GM13977 (cell line): ENCODE data around the gene PDLIM5.

ENCODE experiments used
- DNase-seq: peaks from one replicate; pipeline ENCODE4 v3.0.0; 2012; ENCODE audit warnings: low spot score
- in situ Hi-C: fragments of 300-500 bp; cut with MboI; formaldehyde crosslinking; loops from one replicate; pipeline ENCODE4 v1.12.0; 2022; ENCODE audit warnings: low sequenced_read_pairs, low pct_unique_long_range_greater_than_20kb, mixed read lengths, inconsistent platforms; ENCODE audit not compliant: unreplicated experiment
- TF ChIP-seq, protein P1 (sequence below): IDR thresholded peaks from 2 replicates; pipeline ENCODE4 v1.5.1; 2012; ENCODE audit warnings: mild to moderate bottlenecking, control low read depth; ENCODE audit not compliant: insufficient read depth; ENCODE audit errors: extremely low read depth, missing control alignments

PDLIM5 gene

DNA sequence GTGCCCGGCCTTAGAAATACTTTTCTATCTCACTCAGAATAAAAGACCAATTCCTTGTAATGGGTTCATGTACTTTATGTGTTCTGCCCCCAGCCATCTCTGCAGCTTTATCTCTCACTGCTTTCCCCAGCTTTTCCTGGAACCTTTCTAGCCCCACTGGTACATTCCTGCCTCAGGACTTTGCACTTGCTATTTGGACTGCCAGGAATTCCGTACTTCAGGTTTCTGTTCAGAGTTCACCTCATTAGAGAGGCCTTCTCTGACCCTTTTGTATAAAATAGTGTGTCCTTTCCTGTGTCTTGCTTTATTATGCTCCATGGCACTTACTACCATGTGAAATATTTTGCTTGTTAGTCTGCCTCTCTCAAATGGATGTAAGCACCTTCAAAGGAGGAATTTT is 112.5 kb downstream of the PDLIM5 start:
- in situ Hi-C loops = no loop called here
- DNase-seq = no peak
- TF ChIP-seq, protein P1, sequence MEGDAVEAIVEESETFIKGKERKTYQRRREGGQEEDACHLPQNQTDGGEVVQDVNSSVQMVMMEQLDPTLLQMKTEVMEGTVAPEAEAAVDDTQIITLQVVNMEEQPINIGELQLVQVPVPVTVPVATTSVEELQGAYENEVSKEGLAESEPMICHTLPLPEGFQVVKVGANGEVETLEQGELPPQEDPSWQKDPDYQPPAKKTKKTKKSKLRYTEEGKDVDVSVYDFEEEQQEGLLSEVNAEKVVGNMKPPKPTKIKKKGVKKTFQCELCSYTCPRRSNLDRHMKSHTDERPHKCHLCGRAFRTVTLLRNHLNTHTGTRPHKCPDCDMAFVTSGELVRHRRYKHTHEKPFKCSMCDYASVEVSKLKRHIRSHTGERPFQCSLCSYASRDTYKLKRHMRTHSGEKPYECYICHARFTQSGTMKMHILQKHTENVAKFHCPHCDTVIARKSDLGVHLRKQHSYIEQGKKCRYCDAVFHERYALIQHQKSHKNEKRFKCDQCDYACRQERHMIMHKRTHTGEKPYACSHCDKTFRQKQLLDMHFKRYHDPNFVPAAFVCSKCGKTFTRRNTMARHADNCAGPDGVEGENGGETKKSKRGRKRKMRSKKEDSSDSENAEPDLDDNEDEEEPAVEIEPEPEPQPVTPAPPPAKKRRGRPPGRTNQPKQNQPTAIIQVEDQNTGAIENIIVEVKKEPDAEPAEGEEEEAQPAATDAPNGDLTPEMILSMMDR = no peak

- DNase-seq = no peak
- TF ChIP-seq, protein P1 = no peak
- in situ Hi-C loops = no loop called here
Observed at GRCh38 chr4:94566420-94566819, 114.7 kb downstream of the PDLIM5 start.

- no peak for DNase-seq
- TF ChIP-seq, protein P1 = no peak
- in situ Hi-C loops = no loop called here
Observed at GRCh38 chr4:94567811-94568210, 116.1 kb downstream of the PDLIM5 start.

DNA sequence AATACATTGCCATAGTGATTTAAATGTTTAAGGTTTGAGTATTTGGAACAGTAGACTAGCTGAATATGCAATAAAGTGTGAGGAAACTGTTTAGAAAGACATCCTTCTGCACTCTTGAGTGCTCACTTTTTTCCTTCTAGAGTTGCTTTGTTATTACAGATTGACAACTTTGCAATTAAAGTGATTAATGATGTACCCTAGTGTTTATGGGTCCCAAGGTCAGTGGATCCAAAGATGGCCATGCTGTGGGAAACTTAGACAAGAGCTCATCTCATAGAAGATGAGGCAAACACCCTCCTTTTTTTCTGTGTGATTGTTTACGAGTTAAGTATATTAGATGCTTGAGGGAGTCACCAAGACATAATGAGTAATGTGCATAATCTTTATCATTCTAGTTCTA is 118.8 kb downstream of the PDLIM5 start:
- DNase-seq = no peak
- TF ChIP-seq, protein P1 = no peak
- in situ Hi-C loops = no loop called here

- in situ Hi-C loops = no loop called here
- no peak for DNase-seq
- TF ChIP-seq, protein P1 = no peak
Observed at GRCh38 chr4:94571298-94571697, 119.6 kb downstream of the PDLIM5 start.

- TF ChIP-seq, protein P1 = no peak
- in situ Hi-C loops = no loop called here
- DNase-seq = no peak
Observed at GRCh38 chr4:94571715-94572114, 120.0 kb downstream of the PDLIM5 start.

DNA sequence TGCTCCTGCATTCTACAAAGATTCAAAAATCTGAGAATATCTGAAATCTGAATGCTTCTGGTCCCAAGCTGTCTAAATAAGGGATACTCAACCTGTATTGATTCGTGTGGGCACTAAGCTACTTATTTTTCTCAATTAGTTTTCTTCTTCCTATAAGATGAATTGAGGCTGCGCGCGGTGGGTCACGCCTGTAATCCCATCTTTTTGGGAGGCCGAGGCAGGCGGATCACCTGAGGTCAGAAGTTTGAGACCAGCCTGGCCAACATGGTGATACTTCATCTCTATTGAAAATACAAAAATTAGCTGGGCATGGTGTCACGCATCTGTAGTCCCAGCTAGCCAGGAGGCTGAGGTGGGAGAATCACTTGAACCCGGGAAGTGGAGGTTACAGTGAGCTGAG is 122.3 kb downstream of the PDLIM5 start:
- TF ChIP-seq, protein P1 = no peak
- in situ Hi-C loops = no loop called here

More for the DNA sequence above, 122.3 kb downstream of the PDLIM5 start:
- no peak for DNase-seq
